GM18867 (cell line): ENCODE measurements around the gene ROR1.

Experiments
- ATAC-seq: cut with Tn5 transposase; IDR thresholded peaks from one replicate; pipeline ENCODE4 v1.9.1; 2021; ENCODE audit warnings: mild to moderate bottlenecking, moderate library complexity; ENCODE audit not compliant: unreplicated experiment

ROR1 gene

DNA sequence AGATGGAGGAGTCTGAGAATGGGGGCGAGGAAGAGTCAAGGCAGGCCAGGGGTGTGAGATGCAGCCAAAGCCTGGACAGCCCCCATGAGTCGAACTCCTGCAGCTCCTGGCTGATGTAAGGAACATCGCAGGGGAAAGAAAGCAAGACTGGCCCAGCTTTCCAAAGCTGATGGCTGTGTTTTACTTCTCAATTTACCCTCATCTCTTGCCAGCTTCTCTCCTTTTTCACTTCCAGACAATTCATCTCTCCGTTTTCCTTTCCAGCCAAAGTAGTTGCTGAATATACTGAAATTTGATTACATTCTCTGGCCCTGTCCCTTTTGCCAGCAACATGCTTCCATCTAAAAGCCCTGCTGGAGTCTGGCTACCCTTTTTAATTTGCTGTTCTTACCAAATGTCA lies 389.6 kb downstream of the ROR1 start:
- ATAC-seq: no peak

DNA sequence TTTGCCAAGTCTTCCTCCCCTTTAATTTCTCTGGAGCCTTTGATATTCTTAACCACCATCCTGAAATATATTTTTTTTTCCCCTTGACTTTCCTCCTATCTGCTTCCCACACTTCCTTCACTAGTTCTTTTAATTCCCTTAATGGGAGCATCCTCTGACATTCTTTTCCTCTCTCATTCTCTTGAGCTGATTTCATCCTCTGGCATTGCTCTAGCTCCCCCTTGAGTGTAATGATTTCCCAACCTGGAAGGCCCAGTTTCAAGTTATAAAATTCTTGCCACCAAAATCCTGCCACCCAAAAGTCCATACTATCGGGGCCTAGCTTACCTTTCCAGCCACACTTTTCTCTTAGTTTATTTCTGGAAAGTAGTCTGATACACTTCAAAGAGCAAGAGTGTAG lies 390.2 kb downstream of the ROR1 start:
- no peak for ATAC-seq

DNA sequence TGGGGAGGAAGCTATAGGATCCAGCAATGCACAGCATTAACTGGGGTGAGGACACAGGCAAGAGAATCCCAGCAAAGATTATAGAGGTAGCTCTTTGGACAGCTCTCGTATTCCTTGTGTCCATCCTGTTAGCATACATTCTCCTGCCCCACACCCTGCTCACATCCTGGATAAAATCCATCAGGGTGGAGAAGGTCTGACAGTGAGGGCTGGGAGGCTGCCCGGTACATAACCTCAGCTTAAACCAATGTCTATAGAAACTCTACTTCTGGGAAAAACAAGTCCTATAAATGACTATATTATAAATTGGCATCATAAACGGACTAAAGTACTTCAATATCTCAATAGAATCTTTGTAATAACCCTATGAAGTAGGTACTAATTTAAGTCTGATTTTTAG lies 392.8 kb downstream of the ROR1 start:
- no peak for ATAC-seq

DNA sequence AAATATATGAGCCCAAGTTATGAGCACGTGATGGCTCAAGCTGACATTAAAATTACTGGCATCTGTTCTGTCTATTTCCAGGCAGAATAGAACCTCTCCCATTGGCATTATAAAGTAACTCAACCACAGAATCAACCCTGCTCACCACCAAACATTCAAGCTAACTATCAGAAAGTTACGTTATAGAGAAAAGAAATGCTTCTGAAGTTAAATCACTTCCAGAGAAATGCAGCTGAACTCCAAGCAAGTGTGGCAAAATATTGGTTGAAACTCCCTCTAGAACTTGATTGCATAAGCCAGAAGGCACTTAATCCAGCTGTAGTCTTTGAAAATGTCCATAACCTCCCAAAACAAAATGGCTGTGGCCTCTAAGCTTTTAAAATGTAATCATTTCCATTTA lies 393.4 kb downstream of the ROR1 start:
- ATAC-seq: no peak

DNA sequence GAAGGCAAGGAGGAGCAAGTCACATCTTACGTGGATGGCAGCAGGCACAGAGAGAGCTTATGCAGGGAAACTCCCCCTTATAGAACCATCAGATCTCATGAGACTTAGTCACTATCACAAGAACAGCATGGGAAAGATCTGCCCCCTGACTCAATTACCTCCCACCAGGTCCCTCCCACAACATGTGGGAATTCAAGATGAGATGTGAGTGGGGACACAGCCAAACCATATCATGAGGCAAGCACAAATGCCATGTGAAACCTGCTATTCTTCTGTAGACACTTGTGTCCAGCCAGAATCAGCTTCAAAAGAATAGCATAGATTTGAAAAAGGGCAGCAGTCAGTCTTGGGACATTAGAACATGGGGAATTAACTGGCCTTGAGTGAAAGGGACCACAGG lies 397.4 kb downstream of the ROR1 start:
- no peak for ATAC-seq

DNA sequence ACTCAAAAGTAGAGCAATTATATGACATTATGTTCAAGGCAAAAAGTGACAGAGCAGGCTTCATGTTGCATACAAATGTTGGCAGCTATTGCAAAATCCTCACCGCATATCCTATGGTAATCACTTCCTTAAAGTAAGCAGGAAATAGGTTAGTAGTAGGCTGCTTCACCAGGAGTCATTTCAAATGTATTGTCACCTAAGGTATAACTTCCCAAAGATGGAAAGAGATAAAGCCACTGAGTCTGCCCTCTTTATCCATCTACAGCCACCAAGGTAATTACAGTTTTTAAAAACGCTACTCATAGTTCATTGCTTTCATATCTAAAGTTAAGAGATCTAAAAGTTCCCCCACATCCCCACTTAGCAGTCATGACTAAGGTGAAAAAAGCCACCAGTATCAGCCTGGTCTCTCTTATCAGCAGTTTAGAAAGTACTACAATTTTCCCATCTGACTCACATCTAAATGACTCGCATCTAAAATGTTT lies 398.0 kb downstream of the ROR1 start:
- peak; percentile 78 for ATAC-seq

DNA sequence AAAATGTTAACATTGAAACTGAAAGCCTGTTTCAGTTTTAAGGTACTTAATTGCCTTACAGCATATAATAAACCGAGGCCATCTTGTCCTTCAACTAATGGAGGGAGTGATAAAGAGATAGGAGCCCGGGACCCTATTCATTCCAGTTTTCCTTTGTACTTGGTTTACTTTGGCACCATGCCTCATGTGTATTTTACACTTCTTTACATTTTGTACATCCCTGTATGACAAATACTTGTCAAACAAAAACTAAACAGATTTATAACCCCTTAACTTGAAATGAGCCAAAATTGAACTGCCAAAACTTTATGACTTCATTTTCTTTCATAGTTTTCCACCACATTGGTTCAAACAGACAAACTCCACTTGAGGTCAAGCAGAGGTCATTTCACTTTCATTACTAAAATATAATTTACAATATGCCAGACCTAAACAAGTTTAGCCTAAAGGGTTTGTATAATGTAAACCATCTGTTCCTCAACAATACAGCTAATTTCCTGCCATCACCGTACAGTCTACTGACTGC lies 398.7 kb downstream of the ROR1 start:
- ATAC-seq: peak; percentile 73

DNA sequence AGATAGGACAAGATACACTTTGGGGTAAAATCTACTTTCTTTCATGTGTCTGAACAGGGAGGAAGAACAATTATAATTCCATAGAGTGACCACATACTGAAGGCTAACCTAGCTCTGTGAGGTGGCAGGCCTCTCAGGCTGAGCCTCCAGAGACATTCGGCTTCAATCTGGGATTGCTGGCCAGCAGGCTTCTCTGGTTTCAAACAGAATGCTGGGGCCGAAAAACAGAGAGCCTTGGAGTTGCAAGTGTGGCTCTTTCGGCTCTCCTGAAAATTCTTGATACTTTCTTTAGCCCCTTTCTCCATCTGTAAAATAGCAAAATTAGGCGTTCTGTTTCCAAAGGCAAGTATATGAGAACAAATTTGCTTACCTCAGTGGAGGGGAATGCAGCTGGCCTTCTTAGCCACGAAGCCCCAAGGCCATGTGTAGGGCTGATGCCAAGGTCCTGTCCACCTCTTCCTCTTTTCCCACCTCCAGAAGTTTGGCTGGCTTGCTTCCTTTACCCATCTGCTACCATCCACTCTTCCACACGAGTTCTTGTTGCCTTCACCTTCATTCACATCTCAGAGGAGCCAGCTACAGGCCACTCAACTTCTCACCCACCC lies 399.6 kb downstream of the ROR1 start:
- ATAC-seq: no peak

DNA sequence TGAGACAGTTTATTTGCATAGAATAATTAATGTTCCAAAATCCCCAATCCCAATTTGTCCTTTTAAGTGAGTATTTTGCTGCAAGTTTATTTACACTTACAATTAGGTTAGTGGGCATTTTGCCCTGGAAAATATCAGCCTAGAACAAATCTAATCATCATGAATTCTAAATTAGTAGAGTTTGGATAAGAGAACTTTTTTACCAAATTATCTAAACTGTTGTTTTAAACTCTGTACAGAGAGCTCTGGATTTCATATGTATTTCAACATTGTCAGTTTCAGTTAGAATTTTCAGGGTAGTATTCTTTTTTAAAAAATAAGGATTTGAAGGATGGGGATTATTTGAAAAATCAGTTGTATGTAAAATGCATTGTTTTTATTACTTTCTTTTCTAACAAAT lies 401.8 kb downstream of the ROR1 start:
- ATAC-seq: no peak

DNA sequence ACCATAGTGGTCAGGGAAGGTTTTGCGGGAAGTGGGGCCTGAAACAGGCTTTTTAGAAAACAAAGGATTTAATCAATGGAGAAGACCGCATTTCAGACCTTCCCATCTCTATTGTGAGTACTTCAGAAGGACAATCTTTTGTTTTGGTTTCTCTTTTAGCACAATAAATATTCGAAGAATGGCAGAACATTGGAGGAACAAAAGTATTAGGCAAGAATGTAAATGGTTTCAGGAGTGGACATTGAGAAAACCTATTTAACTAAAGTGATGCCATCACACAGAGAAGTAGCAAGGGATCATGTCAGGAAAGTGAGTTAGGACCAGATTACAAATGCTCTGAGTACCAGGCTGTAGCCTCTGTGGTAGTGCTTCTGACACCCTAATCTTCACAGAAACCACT lies 402.8 kb downstream of the ROR1 start:
- no peak for ATAC-seq

DNA sequence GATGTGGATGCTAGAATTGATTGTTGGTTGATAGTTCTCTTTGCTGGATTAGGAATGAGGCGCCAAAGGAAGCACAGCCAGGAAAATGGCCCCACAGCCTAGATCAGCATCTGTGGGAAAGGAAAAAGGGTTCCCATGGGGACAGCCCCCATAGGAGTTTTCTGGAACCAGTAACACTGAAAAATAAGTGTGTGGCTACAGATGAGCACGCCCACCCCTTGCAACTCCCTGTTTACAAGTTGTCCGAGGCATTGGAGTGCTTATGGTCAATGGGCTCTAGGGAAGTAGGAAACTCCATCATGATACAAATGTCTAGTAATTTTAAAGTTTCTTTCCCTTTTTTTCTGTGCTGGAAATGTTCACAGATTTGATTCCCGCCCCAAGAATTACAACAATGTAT lies 405.8 kb downstream of the ROR1 start:
- ATAC-seq: no peak

DNA sequence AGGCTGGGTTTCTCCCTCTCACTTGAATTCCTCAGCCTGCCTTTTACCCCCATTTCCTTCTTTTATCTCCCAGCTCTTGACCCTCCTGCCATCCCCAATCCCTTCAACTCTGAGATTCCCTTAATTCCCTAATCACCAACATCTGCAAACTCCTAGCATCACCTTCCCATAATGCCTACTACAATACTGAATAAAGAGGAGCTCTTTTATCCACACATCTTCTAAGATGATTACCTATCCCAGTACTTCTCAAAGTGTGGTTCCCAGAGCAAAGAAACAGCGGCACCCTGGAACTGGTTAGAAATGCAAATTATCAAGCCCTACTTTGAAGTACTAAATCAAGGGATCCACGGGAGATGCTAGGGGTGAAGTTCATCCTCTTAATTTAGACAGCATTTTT lies 408.4 kb downstream of the ROR1 start:
- ATAC-seq: no peak

DNA sequence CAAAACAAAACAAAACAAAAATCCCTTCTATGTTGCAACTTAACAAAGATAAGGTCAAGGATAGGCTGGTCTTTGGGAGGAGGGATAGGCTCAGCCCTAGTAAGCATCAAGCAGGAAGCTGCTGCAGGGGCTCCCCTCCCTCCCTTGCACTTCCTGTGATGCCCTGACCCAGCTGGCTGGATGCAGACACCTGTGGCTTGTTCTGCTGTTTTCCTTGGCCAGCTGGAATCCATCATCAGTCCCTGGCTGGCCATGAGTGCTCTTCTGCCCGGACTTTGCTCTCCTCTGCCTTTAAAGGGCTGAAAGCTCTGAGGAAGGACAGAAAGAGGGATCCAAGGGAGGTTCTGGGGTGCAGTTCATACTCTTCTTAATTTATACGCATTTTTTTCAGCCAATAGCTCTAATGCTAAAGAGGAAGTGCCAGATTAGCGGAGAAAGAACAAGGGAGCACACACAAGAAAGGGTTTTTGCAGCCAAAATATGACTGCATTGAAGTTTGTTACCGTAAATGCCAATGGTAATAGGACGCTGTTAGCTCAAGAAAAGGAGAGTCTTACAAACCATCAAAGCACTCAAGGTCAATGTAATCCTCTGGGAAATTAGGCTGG lies 409.7 kb downstream of the ROR1 start:
- no peak for ATAC-seq

DNA sequence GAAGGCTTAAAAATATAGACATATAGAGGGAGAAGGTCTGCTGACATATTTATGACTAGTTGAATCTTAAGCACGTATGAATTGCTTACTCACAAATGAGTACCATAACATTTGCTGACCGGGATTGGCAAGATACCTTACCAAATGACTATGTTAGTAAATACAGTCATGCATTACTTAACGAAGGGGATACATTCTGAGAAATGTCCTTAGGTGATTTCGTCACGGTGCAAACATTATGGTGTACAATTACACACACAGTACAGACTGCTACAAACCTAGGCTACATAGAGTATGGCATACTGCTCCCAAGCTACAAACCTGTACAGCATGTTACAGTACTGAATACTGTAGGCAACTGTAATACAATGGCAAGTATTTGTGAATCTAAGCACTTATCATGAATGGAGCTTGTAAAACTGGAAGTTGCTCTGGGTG lies 410.2 kb downstream of the ROR1 start:
- no peak for ATAC-seq

DNA sequence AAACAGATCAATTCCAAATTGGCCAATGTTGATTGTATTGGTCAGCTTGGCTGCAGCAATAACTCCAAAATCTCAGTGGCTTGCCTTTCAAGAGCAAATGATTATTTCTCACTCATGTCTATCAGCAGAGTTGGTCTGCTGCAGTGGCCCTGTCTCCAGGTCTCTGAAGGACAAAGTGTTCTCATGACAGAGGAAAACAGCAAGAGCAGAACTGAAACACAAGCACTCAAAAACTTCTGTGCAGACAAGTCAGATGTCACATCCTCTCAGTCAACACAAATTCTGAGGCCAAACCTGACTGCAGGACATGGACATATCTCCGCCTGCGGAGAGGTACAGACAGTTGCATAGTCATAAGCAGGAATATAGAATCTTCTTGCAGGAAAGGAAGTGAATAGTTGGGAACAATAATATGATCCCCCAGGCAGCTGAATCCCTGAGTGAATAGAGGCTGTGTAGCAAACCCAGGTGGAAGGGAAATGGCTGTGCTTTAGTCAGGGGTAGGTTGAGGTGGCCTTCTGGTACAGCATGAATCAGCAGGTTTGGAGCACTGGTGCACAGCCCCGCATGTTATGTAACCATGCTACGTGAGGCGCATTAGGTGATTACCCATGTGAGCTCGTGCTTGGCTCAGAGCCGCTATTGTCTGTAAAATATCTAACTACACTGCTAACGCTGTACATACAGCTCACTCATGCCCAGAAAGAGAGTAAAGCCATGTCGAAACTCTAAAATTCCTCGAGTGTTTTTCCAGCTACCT lies 412.5 kb downstream of the ROR1 start:
- ATAC-seq: no peak

DNA sequence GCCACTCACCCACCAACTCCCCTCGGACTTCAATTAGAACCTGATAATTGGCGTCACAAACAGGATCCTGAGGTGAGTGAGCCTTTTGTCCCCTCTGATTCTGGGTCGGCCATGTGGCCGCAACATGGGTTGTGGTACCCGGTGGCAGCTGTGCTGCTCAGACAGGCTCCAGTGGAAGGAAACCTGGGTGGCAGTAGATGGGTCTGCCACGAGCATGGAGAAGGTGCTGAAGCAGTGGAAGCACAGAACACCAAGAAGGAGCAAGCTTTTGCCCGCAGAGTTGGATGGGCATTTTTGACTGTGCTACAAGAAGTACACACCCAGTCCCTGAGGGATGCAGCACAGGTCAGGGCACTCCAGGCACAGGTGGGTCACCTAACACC lies 413.1 kb downstream of the ROR1 start:
- ATAC-seq: no peak

DNA sequence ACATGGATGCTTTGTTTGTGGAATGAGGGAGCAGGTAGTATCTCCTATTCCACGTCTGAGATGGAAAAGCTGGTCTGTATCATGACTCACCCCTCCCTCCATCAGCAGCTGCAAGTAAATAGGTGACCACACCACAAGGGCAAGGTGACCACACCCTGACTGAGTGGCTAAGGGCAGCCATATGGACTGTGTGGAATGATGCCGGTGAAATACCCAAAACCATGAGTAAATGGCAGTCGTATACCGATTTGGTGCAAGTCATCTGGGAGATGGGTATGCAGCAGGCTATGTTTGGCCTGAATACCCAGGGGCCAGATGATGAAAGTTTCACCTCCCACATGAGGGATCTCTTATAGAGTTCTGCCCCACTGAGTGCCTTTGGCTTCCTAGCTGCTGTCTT lies 413.8 kb downstream of the ROR1 start:
- no peak for ATAC-seq

DNA sequence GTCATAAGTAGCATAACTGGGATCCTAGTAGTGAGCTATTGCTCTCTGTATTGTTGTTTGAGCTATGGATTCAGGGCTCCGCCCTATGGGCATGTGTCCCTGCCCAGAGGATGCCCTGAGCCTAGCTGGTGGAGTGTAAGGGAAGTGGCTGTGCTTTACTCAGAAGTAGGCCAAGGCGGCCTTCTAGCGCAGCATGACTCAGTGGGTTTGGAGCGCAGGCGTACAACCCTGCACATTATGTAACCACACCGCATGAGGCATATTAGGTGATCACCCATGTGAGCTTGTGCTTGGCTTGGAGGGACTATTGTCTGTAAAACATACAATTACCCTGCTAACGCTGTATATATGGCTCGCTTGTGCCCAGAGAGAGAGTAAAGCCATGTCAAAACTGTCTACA lies 418.5 kb downstream of the ROR1 start:
- ATAC-seq: no peak

DNA sequence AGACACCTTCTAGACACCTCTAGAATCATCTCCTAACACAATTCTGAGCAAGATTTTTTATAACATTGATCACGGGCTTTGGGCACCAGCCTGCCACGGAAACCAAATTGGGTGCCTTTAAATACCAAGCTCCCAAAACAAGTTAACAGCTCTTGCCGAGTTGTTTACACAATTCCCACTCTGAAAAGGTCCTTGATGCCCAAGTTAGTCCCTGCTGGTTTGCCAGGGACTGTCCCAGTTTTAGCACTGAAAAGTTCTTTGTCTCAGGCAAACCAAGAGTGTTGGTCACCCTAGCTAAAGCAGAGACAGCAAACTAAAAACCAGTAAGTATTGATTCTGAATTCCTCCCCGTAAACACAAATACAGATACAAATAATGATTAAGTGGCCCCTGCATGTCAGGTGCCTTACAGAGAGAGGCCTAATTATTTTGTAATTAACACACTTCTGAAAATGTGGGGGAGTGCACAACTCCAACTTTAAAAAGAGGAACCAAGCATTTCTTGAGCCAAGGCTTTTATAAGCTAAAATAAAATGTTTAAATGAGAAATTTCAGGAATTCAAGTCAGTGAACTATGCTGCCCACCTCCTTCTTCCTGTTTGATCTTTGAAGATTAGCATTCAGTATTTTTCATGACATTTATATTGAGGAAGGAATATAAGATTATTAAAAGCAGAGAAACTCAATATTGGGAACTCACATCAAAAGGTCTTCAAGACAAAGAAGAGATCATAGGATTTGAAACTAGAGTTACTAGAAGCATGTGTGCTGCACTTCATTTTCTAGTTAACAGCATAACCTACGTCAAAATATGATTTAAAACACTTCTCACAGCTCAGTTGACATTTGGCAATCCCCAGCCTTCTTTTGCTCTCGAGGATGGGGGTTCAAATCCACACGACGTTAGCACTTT lies 420.6 kb downstream of the ROR1 start:
- no peak for ATAC-seq

DNA sequence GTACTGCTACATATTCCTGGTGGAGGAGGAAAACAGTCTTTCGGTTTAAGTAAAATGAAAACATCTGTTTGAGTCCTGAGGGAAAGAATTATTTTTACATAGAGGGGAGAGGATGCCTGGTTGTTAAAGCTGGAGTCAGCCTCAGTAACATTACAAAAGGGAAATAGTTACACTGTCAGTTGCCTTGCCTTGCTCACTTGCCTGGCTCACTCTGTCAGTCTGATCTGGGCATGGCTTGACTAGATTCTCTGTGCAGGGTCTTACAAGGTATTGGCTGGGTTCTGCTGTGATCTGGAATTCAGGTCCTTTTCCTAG lies 421.2 kb downstream of the ROR1 start:
- no peak for ATAC-seq
